COLO668 (cell line): ENCODE results near the gene EEF1A2.

Source experiments
- DNase-seq: peaks from one replicate; lab custom pipeline; 2025; ENCODE audit not compliant: unreplicated experiment; lab: John Stamatoyannopoulos, UW

EEF1A2 gene

DNA sequence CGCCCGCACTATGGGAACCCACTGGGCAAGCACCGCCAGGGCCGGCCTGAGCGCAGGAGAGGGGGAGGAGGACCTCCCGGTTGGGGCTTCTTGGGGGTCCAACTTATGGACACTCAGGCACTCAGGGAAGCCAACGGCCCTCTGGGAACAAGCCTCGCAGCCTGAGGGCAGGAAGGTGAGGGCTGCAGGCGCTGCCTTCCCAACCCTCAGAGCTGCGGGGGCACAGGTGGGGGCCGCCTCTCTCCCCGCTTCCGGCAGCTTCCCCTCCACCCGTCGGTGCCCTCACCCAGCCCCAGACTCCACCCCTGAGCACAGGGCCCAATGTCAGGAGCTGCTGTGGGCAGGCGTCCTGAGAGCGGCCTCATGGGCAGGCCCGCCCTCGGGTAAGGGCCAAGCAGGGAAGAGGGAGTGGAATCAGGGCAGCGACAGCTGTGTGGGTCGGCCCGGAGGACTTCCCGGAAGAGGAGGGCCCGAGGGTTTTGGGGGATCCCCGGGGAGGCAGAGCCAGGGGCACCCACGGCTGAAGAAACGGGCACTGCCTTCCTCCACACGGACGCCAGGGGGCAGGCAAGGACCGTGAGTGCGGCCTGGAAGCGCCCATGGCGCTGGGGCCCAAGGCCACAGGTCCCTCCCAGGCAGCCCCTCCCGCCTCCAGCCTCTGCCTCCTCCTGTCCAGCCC is 38.8 kb upstream of the EEF1A2 start:
- DNase-seq = peak; percentile 90

DNA sequence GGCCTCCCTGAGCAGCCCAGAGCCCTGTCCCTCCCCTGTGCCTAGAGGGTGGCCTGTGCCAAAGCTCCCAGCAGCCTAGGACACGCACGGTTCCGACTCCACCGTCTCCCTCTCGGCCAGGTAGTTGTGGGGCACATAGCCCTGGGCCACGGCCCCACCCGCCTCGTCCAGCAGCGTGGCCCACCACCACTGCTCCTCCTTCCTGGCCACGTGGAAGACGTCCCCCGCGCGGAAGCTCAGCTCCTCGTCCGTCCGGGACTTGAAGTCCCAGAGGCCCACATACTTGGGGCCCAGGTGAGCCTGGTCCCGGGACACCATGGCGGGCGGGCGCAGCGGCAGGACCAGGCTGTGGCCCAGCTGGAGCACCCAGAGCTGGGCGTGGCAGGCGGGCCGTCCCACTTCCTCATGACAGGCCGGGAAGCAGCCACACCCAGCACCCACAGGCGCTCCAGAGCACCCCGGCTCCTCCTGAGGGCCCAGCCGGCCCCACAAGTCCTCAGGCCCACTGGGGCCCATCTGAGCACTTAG is 38.2 kb upstream of the EEF1A2 start, which contains the start of gene PTK6:
Gene PTK6, minus strand, starts transcription at position 380 of the 528 bp plus-strand sequence. Its CDS starts 62 bp downstream, at position 318.
- DNase-seq = peak; percentile 54

DNA sequence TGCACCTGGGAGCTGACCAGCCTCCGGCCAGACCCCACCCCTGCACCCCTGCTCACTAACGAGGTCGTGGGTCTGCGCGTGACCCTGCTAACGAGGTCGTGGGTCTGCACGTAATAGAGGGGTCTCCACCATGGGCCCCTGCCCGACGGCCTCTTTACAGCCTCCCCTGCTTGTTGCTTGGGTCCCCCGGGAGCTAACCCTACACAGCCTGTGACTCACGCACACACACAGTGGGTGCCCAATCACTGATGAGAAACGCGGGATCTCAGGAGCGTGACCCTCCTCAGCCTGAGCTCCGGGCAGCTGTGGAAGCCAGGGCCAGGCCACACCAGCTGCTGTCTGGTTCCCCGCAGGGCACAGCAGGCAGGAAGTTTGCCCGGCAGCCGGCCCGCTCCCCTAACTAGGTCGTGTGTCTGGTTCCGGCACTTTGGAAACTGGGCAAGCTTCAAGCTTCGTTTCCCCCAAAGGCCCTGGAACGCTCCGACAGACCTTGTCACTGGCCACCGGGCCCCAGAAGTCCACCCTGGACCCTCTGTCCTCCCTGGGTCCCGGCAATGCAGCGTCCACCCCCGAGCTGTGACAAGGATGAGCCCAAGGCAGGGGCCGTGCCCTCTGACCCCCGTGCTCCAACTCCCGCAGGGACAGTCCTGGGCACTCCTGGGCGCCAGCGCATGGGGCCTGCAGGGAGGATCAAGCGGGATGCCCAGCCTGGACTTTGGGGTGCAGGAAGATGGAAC is 37.5 kb upstream of the EEF1A2 start:
- peak; percentile 83 for DNase-seq

DNA sequence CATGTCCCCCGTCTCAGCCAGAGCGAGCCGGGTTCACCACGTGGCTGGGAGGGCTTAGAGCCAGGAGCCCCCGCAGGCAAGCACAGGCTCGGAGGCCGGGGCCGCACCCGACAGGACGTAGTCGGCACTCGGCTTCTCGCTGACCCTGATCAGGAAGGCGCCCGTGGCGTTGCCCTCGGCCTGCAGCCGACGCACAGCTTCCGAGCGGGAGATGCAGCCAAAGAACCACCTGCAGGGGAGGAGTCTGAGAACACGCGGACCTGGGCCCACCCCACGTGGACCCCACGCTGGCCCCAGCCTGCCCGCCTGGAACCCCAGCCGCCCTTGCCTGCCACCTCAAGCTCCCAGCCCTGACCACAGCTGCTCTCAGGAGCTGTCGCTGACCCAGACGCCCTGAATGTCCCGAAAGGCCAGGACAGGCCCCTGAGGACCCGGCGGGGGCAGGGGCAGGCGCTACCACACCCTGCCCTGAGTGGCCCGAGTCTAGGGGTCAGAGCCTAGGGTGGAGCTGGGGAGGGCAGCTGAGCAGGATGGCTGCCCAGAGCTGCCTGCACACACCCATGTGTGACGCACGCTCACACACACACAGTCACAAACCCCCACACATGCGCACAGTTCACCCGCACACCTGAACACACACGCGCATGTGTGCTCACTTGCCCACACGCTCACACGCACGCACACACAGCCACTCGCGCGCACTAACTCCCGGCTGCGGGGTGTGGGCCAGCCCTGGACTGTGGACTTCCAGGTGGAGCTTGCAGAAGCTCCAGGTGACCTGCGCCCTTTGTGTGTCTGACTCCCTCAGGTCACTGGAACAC is 36.2 kb upstream of the EEF1A2 start:
- peak; percentile 54 for DNase-seq

DNA sequence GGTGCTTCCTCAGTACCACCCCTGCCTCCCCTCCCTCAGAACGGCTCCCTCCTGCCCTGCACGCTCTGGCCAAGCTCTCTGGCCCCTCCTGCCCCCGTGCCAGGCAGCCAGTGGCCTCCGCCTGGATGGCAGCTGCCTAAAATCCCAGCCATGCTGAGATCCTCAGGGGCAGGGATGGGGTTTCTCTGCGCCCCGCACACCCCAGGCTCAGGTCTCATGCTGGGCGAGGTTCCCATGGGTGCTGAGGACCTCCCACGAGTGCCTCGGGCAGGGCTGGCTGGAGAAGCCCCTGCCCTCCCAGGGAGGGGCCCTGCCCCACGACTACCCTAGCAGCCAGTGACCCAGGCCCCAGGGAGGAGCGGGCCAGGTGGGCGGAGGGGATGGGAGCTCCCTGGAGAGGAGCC is 35.5 kb upstream of the EEF1A2 start:
- no peak for DNase-seq

DNA sequence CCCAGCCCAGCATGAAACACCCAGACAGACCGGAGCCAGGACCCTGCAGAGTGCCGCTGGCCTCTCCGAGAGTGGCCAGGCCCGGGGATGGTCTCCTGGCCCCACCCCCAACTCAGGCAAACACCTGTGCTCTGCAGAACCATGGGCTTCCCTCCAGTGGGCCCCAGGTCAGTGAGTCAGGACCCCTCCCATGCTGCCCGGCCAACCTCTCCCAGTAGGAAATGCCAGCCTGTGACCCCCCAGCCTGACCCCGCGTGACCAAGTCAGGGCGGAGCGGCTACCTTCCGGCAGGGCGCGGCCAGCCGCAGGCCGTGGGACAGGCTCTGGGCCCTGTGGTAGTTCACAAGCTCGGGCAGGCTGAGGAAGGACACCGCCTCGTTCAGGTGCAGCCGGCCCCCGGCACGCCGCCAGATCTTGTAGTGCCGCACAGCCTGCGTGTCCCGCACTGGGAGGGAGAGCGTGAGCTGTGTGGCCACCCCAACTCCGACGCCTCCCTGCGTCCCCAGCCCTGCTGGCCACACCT is 35.0 kb upstream of the EEF1A2 start:
- no peak for DNase-seq

DNA sequence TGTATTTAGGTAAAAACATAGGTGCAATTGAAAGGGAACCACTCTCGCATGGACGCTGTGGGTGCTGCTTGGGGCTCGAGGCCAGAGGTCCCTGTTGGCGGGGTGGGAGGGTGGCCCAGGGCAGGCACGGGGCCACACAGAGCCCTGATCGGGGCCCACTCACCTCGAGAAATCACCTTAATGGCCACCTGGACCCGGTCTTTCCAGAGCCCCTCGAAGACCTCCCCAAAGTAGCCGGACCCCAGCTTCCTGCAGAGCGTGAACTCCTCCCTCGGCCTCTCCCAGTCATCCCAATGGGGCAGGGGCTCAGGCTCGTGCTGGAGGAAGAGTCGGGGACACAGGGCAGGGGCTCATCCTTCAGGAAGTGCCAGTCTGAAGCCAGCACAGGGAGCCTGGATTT is 34.5 kb upstream of the EEF1A2 start:
- DNase-seq = no peak

DNA sequence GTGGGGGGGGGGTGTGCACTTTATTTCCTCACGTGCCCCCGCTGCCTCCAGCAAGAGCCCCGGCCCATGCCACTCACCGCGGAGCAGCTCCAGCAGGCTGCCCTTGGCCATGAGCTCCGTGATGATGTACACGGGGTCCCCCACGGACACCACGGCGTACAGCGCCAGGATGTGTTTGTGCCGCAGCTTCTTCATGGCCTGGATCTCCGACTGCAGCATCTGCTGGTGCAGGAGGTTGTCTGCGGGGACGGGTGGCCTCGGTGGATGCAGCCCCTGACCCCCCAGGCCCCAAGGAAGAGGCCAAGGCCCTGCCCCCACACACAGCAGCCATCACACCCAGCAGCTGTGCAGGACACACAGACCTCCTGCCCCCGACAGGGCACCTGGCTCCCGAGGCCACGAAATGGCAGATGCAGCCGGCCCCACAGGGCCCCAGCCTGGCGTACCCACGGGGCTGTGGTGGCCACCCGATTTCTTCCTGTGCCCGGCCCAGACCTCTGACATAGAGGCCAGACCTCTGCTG is 33.6 kb upstream of the EEF1A2 start:
- DNase-seq = no peak

DNA sequence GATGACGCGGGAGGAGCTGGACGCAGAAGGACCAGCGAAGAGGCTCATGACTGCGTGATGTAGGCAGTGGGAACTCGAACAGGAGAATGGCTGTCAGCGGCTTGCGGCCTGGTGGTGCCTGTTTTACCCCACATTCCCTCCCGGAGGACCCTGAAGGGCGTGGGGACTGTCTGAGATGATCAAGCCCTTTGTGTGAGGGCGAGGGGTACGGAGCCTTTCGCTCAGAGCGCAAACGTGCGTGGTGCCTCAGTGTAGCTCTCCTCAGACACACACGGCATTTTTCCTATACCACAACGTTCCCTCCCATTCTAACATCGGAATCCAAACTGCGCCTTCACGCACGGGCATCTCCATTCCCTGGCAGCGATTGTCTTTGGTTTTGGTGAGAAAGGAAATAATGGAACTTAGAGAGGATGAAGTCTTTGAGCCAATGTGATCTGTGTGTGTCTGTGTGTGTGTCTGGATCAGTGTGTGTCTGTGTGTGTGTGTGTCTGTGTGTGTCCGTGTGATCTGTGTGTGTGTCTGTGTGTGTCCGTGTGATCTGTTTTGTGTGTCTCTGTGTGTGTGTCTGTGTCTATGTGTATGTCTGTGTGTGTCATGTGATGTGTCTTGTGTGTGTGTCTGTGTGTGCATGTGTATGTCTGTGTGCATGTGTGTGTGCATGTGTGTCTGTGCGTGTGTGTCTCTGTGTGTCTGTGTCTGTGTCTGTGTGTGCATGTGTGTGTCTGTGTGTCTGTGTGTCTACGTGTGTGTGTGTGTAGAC is 33.0 kb upstream of the EEF1A2 start:
- DNase-seq = no peak

DNA sequence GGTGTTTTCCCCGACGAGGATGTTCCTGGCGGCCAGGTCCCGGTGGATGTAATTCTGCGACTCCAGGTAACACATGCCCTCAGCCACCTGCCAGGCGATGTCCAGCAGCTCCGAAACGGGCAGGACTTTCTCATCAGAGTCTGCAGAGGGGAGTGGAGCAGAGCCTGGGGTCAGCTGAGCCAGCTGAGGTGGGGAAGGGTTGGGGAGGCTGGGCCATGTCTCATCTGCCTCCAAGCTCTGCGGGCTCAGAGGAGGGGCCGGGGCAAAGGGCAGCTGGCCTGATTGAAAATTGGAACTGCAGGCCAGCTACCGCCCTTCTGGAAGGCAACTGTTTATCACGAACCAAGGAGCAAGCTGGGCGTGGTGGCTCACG is 31.9 kb upstream of the EEF1A2 start:
- no peak for DNase-seq

DNA sequence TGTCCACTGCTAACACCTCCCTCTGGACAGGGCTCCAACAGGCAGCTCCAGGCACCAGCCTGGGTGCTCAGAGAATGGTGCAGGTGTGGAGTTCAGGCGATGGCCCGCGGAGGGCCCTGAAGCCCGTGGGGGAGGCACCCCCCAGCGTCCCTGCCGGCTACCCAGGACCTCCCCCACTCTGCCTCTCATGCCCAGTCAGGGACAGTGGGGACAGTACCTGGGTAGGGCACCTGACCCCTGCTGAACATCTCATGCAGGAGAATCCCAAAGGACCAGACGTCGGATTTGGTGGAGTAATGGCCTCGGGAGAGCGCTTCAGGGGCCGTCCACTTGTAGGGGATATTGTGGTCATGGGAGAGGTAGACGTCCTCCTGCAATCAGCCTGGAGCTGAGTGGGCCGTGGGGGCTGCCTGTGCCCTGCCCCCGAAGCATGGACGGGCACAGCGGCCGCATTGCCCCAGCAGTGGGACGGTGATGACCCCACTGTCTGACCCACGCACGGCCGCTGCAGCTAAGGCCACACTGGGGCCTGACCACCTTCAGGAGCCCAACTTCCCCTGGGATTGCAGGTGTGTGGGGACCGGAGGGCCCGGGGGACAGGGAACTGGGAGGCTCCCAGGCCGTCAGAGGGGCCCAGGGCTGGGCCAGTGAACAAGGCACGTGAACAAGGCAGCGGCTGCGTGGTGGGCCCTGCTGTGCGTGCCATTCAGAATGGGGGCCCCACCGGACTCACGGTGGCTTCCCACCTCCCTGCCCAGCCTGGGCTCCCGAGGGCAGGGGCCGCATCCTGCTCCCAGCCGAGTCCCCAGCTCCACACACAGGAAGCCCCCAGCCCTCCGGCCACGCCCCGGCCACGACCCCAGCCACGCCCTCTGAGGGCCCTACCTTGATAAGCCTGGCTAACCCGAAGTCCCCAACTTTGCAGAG is 31.2 kb upstream of the EEF1A2 start:
- DNase-seq = no peak

DNA sequence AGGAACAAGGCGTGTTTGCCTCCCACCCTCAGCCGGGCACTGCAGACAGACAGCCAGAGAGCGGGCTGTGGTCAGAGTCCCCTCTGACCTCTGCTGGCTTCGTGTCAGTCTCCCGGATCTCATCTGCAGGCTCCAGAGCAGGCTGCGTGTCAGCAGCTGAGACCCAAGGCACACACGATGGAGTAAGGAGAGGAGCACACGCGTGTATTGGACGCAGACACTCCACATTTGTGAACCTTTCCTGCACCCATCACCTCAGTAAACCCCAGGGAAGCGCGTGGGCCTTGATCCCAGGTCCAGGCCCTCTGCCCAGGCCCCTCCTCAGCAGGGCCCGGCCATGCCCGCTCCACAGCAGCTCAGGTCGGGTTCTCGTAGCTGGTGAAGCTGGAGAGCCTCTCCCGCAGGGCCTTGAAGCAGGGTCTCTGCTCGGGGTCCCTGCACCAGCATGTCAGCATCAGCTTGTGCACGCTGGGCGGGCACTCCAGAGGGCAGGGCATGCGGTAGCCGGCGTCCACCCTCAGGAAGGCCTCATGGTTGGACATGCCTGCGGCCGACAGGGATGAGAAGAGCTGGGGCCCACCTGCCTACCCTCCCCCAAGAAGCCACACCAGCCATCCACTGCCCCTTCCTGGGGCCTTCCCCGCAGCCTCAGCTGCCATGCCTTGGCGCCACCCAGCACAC is 30.4 kb upstream of the EEF1A2 start:
- DNase-seq = no peak

DNA sequence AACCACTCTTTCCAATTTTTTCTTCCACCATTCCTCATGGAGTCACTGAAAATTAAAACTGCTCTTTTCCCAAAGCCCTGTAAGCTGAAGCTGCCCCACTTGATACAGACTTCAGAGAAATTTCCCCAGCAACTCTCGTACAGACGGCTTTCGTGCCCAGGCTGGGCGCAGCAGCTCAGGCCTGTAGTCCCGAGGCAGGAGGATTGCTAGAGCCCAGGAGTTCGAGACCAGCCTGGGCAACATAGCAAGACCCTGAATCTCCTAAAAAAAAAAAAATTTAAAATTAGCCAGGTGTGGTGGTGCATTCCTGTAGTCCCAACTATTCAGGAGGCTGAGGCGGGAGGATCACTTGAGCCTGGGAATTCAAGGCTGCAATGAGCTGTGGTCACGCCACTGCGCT is 28.3 kb upstream of the EEF1A2 start:
- no peak for DNase-seq

DNA sequence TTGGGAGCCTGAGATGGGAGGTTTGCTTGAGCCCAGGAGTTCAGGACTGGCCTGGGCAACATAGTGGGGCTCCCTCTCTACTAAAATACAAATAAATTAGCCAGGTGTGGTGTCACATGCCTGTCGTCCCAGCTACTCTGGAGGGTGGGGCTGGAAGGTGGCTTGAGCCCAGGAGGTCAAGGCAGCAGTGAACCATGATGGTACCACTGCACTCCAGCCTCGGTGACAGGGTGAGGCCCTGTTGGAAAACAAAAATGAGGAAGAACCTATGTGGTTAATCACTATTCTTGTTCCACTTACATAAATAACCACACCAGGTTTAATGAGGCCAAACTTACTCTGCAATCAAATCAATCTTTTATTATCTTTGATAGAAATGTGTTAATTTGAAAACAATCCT is 27.1 kb upstream of the EEF1A2 start:
- DNase-seq = no peak

DNA sequence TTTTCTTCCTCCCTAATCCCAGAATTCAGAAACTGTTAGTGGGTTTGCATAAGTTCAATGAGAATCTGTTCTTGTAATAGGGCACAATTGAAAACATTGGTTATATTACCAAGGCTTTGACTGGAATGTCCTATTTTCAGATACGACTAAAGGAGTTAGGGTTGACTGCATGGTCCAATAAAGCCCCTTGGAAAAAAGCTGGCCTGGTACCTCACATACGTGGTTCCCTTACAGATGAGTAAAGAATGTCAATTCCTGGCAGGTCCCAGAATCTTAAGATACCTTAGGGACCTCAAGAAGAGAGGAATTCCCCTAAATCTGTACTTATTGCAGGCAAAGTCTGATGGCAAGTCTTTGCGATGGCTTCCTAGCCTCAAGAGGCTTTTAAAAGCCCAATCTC is 26.3 kb upstream of the EEF1A2 start:
- DNase-seq = no peak

DNA sequence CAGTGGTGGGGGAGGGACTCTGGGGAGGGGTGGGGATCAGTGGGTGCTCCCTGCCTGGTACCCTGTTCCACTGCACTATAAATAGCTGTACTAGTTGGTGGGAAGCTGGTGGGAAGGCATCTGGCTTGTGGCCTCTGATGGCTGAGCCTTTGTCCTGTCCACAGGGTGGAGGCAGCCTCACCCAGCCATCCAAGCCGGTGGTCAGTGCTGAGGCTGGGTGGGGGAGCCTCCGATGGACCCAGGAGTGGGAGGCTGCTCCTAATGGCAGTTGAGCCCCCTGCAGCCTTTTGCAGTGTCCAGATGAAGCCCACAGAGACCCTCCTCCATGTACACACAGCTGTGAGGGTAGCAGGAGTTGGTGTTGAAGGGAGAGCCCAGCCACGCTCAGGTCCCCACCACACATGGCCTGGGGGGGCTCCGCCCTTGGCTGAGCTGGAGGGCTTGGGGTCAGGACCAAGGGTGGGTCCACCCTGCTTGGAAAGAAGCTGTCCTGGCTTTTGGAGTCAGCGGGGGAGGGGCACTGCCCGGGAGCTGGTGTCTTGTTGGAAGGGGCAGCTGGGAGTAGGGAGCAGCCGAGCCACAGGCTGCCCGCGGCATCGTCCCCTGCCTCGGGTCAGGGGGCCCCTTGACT is 24.2 kb upstream of the EEF1A2 start:
- DNase-seq = no peak

DNA sequence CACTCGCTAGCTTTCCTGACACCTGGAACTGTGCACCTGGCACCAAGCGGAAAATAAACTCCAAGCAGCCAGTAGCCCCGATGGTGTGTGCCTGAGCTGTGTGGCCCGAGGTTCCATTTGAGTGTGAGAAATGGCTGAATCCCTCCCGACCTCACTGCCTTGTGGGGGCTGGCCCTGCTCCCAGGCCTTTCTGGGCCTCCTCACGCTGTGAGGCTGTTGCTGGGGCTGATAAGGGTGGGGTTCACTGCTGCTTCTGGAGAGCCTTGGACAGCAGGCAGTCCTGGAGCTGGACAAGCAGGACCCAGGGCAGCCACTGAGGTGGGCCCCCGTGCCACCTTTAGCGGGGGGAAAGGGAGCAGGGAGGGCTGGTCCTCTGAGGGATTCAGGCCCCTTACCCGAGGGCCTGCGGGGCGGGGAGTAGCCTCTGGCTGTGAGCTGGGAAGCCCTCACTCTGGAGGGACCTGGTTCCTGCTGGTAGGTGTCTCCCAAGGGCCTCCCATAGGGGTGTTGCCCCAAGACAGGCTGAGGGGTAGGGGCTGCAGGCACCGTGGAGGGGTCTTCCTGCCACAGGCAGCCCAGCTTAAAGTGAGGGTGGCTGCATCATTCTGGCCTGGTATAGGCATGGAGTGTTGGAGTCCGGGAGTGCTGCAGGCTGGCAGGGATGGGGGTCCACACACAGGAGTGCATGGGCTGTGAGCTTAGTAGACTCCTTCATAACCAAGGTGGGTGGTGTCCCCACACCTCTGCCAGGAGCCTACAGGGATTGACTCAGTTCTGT is 23.4 kb upstream of the EEF1A2 start:
- peak; percentile 34 for DNase-seq

DNA sequence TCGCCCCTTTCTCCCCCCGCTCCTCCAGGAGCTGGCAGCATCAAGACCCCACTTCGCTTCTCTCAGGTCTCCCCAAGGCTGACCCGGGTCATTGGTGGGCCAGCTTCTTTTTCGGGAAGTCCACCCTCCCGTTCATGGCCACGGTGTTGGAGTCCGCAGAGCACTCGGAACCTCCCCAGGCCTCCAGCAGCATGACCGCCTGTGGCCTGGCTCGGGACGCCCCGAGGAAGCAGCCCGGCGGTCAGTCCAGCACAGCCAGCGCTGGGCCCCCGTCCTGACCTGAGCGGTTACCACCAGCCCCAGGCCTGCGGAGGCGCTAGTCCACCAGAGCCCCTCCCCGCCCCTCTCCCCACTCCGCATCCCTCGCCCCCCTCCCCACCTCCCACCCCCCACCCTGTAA is 22.7 kb upstream of the EEF1A2 start:
- no peak for DNase-seq
